Colonic mucosa (tissue), 4 donors: ENCODE measurements around the gene PODN. TPM values are rescaled to one million over a fixed set of nuclear protein-coding genes. Genes with fewer than 3 reads are reported as not detected.

ENCODE experiments used
- DNase-seq: peaks from one replicate; pipeline ENCODE4 v3.0.0-alpha.2; 2020
- H3K27ac ChIP-seq: fragments of 200-600 bp; one replicate; pipeline ENCODE4 v1.8.0; 2021
- H3K27me3 ChIP-seq: fragments of 200-600 bp; one replicate; pipeline ENCODE4 v1.8.0; 2021
- H3K36me3 ChIP-seq: fragments of 200-600 bp; one replicate; pipeline ENCODE4 v1.8.0; 2021
- H3K4me1 ChIP-seq: fragments of 200-600 bp; one replicate; pipeline ENCODE4 v1.8.0; 2021; ENCODE audit warnings: mild to moderate bottlenecking
- H3K4me3 ChIP-seq: fragments of 200-600 bp; one replicate; pipeline ENCODE4 v1.8.0; 2021
- H3K9ac ChIP-seq, 2 donors: one replicate each; pipeline ENCODE4 v1.7.0; 2013; ENCODE audit warnings: control low read depth in 2 of 2, low read depth in 2 of 2, low read length in 2 of 2
- H3K9me3 ChIP-seq: fragments of 200-600 bp; one replicate; pipeline ENCODE4 v1.8.0; 2021
- CTCF ChIP-seq: fragments of 200-600 bp; IDR thresholded peaks from one replicate; pipeline ENCODE4 v1.8.0; 2022; ENCODE audit warnings: antibody characterized with exemption, mild to moderate bottlenecking
- intact Hi-C: fragments of 100-400 bp; cut with DNase I; formaldehyde crosslinking; loops from one replicate; pipeline ENCODE4 v1.14.1; 2022
- total RNA-seq, 2 donors: library from RNA; stranded (reverse); fragmentation: NEBNext Ultra II Directional in 1 of 2; extraction: Animal tissue kit (Norgen Biotek cat#: 25700) in 1 of 2; gene quantifications; one replicate each; pipeline ENCODE4 v1.2.1, GENCODE V29; 2021
- donor health status: healthy.
- donor health status: DM: no; HTN: no; CAD: no.
- donor health status: DM: no; HTN: no; CAD: no.

The PODN gene
- total RNA-seq, 2 donors from 2014 or later, result 3.2 to 9.1 TPM

- Histone ChIP-seq H3K4me1 (no peaks in the 10 kb centered on the region), H3K27me3 (no peaks in the 10 kb centered on the region), H3K4me3 (no peak overlapping the region), H3K9ac (no peak overlapping the region), H3K36me3 (no peaks in the 10 kb centered on the region), H3K27ac (no peak overlapping the region), H3K9me3 (no peaks in the 10 kb centered on the region)
- DNase-seq, result no peak
- TF ChIP-seq CTCF, result no peak
- intact Hi-C loops, result no loop called here
These were observed 26.7 kb downstream of the PODN start for GRCh38 chr1:53088616-53089300.

- Histone ChIP-seq H3K36me3 (no peaks in the 10 kb centered on the region), H3K4me1 (no peaks in the 10 kb centered on the region), H3K4me3 (no peak overlapping the region), H3K9ac (no peak overlapping the region), H3K9me3 (no peaks in the 10 kb centered on the region), H3K27ac (no peak overlapping the region), H3K27me3 (no peaks in the 10 kb centered on the region)
- TF ChIP-seq CTCF, result no peak
- DNase-seq, result peak; percentile 53
- intact Hi-C loops, result no loop called here
These were observed 27.6 kb downstream of the PODN start for GRCh38 chr1:53089478-53090226.

- H3K27ac ChIP-seq, result no peak overlapping the region
- peak; percentile 58 for DNase-seq
- H3K4me1 ChIP-seq, result no peaks in the 10 kb centered on the region
- no peak for TF ChIP-seq CTCF
- no peak overlapping the region for H3K4me3 ChIP-seq
- no peak overlapping the region for H3K9ac ChIP-seq
- intact Hi-C loops, result no loop called here
- no peaks in the 10 kb centered on the region for H3K36me3 ChIP-seq
- no peaks in the 10 kb centered on the region for H3K9me3 ChIP-seq
- H3K27me3 ChIP-seq, result no peaks in the 10 kb centered on the region
These were observed 28.5 kb downstream of the PODN start for GRCh38 chr1:53090227-53091147.

GRCh38 chr1:53091841-53092645, 30.0 kb downstream of the PODN start:
- no peak for TF ChIP-seq CTCF
- no peak for DNase-seq
- Histone ChIP-seq H3K4me1 (no peaks in the 10 kb centered on the region), H3K4me3 (no peak overlapping the region), H3K27me3 (no peaks in the 10 kb centered on the region), H3K36me3 (no peaks in the 10 kb centered on the region), H3K9ac (no peak overlapping the region), H3K27ac (no peak overlapping the region), H3K9me3 (no peaks in the 10 kb centered on the region)
- intact Hi-C loops, result no loop called here
